ENCODE data around the gene RABGAP1L.
A peak's percentile ranks its signal among the peaks of the same experiment; 100 is the strongest.
"Not testable (repeated sequence)": the region's sequence is repeated elsewhere in the genome, so short reads cannot be mapped to it uniquely, and the experiment has no call there.

RABGAP1L gene

GRCh38 chr1:174136714-174137113 lies 22.6 kb upstream of the RABGAP1L start:
- DNase-seq (no peak), ATAC-seq (replicated peaks) (no peak)
- H3K9me3 Mint-ChIP-seq, result peaks cover 7% of the 10 kb centered on the region in 2 donors
- H3K4me1 Mint-ChIP-seq, result peaks cover 9 to 21% of the 10 kb centered on the region in 2 donors
- no peak overlapping the region for H3K4me3 Mint-ChIP-seq
- peaks cover 6 to 9% of the 10 kb centered on the region in 2 donors for H3K36me3 Mint-ChIP-seq
- no peak overlapping the region for H3K27ac Mint-ChIP-seq
- H3K27me3 Mint-ChIP-seq, result no peaks in the 10 kb centered on the region

- DNase-seq, result no peak
- no peak for ATAC-seq (replicated peaks)
- no peak overlapping the region for H3K27ac Mint-ChIP-seq
Observed at GRCh38 chr1:174142836-174143235, 16.5 kb upstream of the RABGAP1L start.

GRCh38 chr1:174143727-174144396 lies 15.5 kb upstream of the RABGAP1L start:
- not testable (repeated sequence) for H3K36me3 Mint-ChIP-seq; H3K9me3 Mint-ChIP-seq; H3K4me3 Mint-ChIP-seq; ATAC-seq (replicated peaks); H3K4me1 Mint-ChIP-seq; DNase-seq; H3K27ac Mint-ChIP-seq
- H3K27me3 Mint-ChIP-seq, result peaks cover 0 to 11% of the 10 kb centered on the region in 2 donors

More at GRCh38 chr1:174142836-174143235, 16.5 kb upstream of the RABGAP1L start:
- Mint-ChIP-seq H3K27me3 (peaks cover 0 to 11% of the 10 kb centered on the region in 2 donors), H3K36me3 (peaks cover 0 to 2% of the 10 kb centered on the region in 2 donors), H3K9me3 (no peaks in the 10 kb centered on the region), H3K4me1 (no peaks in the 10 kb centered on the region), H3K4me3 (no peak overlapping the region)

- H3K36me3 Mint-ChIP-seq; ATAC-seq (replicated peaks); H3K27ac Mint-ChIP-seq; H3K4me3 Mint-ChIP-seq; DNase-seq; H3K4me1 Mint-ChIP-seq; H3K9me3 Mint-ChIP-seq: not testable (repeated sequence)
- peaks cover 0 to 11% of the 10 kb centered on the region in 2 donors for H3K27me3 Mint-ChIP-seq
Observed at GRCh38 chr1:174144397-174144783, 14.9 kb upstream of the RABGAP1L start.

- no peak overlapping the region for H3K4me3 Mint-ChIP-seq
- no peak overlapping the region for H3K27ac Mint-ChIP-seq
- no peak for ATAC-seq (replicated peaks)
- no peaks in the 10 kb centered on the region for H3K4me1 Mint-ChIP-seq
- H3K36me3 Mint-ChIP-seq, result peaks cover 2 to 3% of the 10 kb centered on the region in 2 donors
- H3K9me3 Mint-ChIP-seq, result peaks cover 0 to 4% of the 10 kb centered on the region in 2 donors
- DNase-seq, result no peak
- peaks cover 0 to 11% of the 10 kb centered on the region in 2 donors for H3K27me3 Mint-ChIP-seq
Observed at GRCh38 chr1:174149216-174149615, 10.1 kb upstream of the RABGAP1L start.

GRCh38 chr1:174150499-174150898 lies 8.8 kb upstream of the RABGAP1L start:
- H3K27me3 Mint-ChIP-seq, result peaks cover 0 to 6% of the 10 kb centered on the region in 2 donors

GRCh38 chr1:174152427-174152826 lies 6.9 kb upstream of the RABGAP1L start:
- no peak for DNase-seq
- peaks cover 8 to 14% of the 10 kb centered on the region in 2 donors for H3K4me1 Mint-ChIP-seq
- H3K4me3 Mint-ChIP-seq, result no peak overlapping the region
- H3K9me3 Mint-ChIP-seq, result peaks cover 0 to 4% of the 10 kb centered on the region in 2 donors
- H3K27me3 Mint-ChIP-seq, result no peaks in the 10 kb centered on the region
- no peak overlapping the region for H3K27ac Mint-ChIP-seq
- ATAC-seq (replicated peaks), result no peak
- H3K36me3 Mint-ChIP-seq, result peaks cover 0 to 3% of the 10 kb centered on the region in 2 donors

More at GRCh38 chr1:174150499-174150898, 8.8 kb upstream of the RABGAP1L start:
- Mint-ChIP-seq H3K36me3 (peaks cover 2 to 3% of the 10 kb centered on the region in 2 donors), H3K4me3 (no peak overlapping the region), H3K9me3 (peaks cover 0 to 4% of the 10 kb centered on the region in 2 donors), H3K27ac (no peak overlapping the region), H3K4me1 (no peaks in the 10 kb centered on the region)
- ATAC-seq (replicated peaks) (no peak), DNase-seq (no peak)

GRCh38 chr1:174153085-174153824 lies 6.1 kb upstream of the RABGAP1L start:
- no peak overlapping the region for H3K4me3 Mint-ChIP-seq
- ATAC-seq (replicated peaks) (peak in 1 of 2 donors; percentile 28), DNase-seq (no peak)
- peaks cover 0 to 3% of the 10 kb centered on the region in 2 donors for H3K36me3 Mint-ChIP-seq
- no peaks in the 10 kb centered on the region for H3K27me3 Mint-ChIP-seq
- no peak overlapping the region for H3K27ac Mint-ChIP-seq
- peaks cover 0 to 2% of the 10 kb centered on the region in 2 donors for H3K9me3 Mint-ChIP-seq
- H3K4me1 Mint-ChIP-seq, result peaks cover 13 to 22% of the 10 kb centered on the region in 2 donors

- DNase-seq, result no peak
- peaks cover 17 to 27% of the 10 kb centered on the region in 2 donors for H3K4me1 Mint-ChIP-seq
- no peak for ATAC-seq (replicated peaks)
- no peak overlapping the region for H3K27ac Mint-ChIP-seq
- H3K9me3 Mint-ChIP-seq, result peaks cover 0 to 2% of the 10 kb centered on the region in 2 donors
- H3K4me3 Mint-ChIP-seq, result no peak overlapping the region
- H3K36me3 Mint-ChIP-seq, result peaks cover 0 to 3% of the 10 kb centered on the region in 2 donors
- H3K27me3 Mint-ChIP-seq, result no peaks in the 10 kb centered on the region
Observed at GRCh38 chr1:174153825-174154107, 5.6 kb upstream of the RABGAP1L start.

- DNase-seq, result no peak
- Mint-ChIP-seq H3K4me3 (peak overlapping the region in 1 of 2 donors; percentile 29), H3K9me3 (no peaks in the 10 kb centered on the region), H3K4me1 (peaks cover 23 to 43% of the 10 kb centered on the region in 2 donors), H3K27ac (no peak overlapping the region), H3K27me3 (no peaks in the 10 kb centered on the region), H3K36me3 (peaks cover 0 to 7% of the 10 kb centered on the region in 2 donors)
- ATAC-seq (replicated peaks), result no peak
Observed at GRCh38 chr1:174156437-174156836, 2.9 kb upstream of the RABGAP1L start.

GRCh38 chr1:174157157-174157806 lies 2.0 kb upstream of the RABGAP1L start:
- H3K27ac Mint-ChIP-seq, result peak overlapping the region; percentile 72
- H3K36me3 Mint-ChIP-seq, result peaks cover 0 to 15% of the 10 kb centered on the region in 2 donors
- H3K27me3 Mint-ChIP-seq, result no peaks in the 10 kb centered on the region
- peak overlapping the region; percentile 46 to 48 for H3K4me3 Mint-ChIP-seq
- no peaks in the 10 kb centered on the region for H3K9me3 Mint-ChIP-seq
- H3K4me1 Mint-ChIP-seq, result peaks cover 25 to 51% of the 10 kb centered on the region in 2 donors
- ATAC-seq (replicated peaks) (peak; percentile 66), DNase-seq (peak; percentile 51)

GRCh38 chr1:174158767-174159251 lies 511 bp upstream of the RABGAP1L start:
- H3K36me3 Mint-ChIP-seq, result peaks cover 2 to 17% of the 10 kb centered on the region in 2 donors
- ATAC-seq (replicated peaks) (peak; percentile 6 to 17), DNase-seq (no peak)
- no peaks in the 10 kb centered on the region for H3K9me3 Mint-ChIP-seq
- H3K4me1 Mint-ChIP-seq, result peaks cover 29 to 61% of the 10 kb centered on the region in 2 donors
- H3K27me3 Mint-ChIP-seq, result no peaks in the 10 kb centered on the region
- H3K4me3 Mint-ChIP-seq, result peak overlapping the region; percentile 92 to 100
- H3K27ac Mint-ChIP-seq, result peak overlapping the region; percentile 96

GRCh38 chr1:174160109-174160473 lies 771 bp downstream of the RABGAP1L start:
- Mint-ChIP-seq H3K27me3 (no peaks in the 10 kb centered on the region), H3K4me1 (peaks cover 32 to 71% of the 10 kb centered on the region in 2 donors), H3K4me3 (peak overlapping the region; percentile 92 to 100), H3K9me3 (no peaks in the 10 kb centered on the region), H3K36me3 (peaks cover 6 to 22% of the 10 kb centered on the region in 2 donors), H3K27ac (peak overlapping the region; percentile 96)
- DNase-seq, result no peak
- peak in 1 of 2 donors; percentile 6 for ATAC-seq (replicated peaks)

- H3K9me3 Mint-ChIP-seq, result no peaks in the 10 kb centered on the region
- H3K27me3 Mint-ChIP-seq, result no peaks in the 10 kb centered on the region
- H3K36me3 Mint-ChIP-seq, result peaks cover 9 to 26% of the 10 kb centered on the region in 2 donors
- H3K4me1 Mint-ChIP-seq, result peaks cover 35 to 76% of the 10 kb centered on the region in 2 donors
- DNase-seq (no peak), ATAC-seq (replicated peaks) (no peak)
- no peak overlapping the region for H3K27ac Mint-ChIP-seq
- peak overlapping the region; percentile 92 to 100 for H3K4me3 Mint-ChIP-seq
Observed at GRCh38 chr1:174160603-174161002, 1.3 kb downstream of the RABGAP1L start.

Data from stimulated activated naive B cell treated with anti-CD40 and anti-IgM and Interleukin-4, amounts not matched to agents 10 μg/mL and 1 μg/mL and 100 μg/mL, for 72 hours (primary cell).